Gastrocnemius medialis (tissue), 4 donors: ENCODE results near the gene GALNT9. TPM values are rescaled to one million over a fixed set of nuclear protein-coding genes. Genes with fewer than 3 reads are reported as not detected.
"Not testable (repeated sequence)": the region's sequence is repeated elsewhere in the genome, so short reads cannot be mapped to it uniquely, and the experiment has no call there.

ENCODE experiments used
- ATAC-seq, 2 donors: fragments of 150-250 bp; one replicate each; pipeline ENCODE4 v1.9.1; 2016
- DNase-seq, 2 donors: peaks; one replicate each; pipeline ENCODE4 v3.0.0-alpha.2; 2019
- H3K27ac ChIP-seq, 4 donors: fragments of 200-600 bp; sonication (generic); 1 replicate in 1 of 4; 2 replicates in 3 of 4; pipeline ENCODE4 v1.5.1; 2016 to 2018; ENCODE audit warnings: mild to moderate bottlenecking in 2 of 4, moderate library complexity in 1 of 4
- H3K27me3 ChIP-seq, 3 donors: fragments of 200-600 bp; sonication (generic) in 2 of 3; 1 replicate in 1 of 3; 2 replicates in 2 of 3; pipeline versions ENCODE4 v1.5.1 to v1.6.0; 2016 to 2019; ENCODE audit warnings: mild to moderate bottlenecking in 1 of 3, moderate library complexity in 1 of 3
- H3K36me3 ChIP-seq, 2 donors: fragments of 200-600 bp; sonication (generic) in 1 of 2; one replicate each; pipeline ENCODE4 v1.5.1; 2017 to 2018
- H3K4me1 ChIP-seq, 2 donors: fragments of 200-600 bp; sonication (generic) in 1 of 2; one replicate each; pipeline ENCODE4 v1.5.1; 2016 to 2017; ENCODE audit warnings: mild to moderate bottlenecking in 2 of 2
- H3K4me3 ChIP-seq, 4 donors: fragments of 200-600 bp; sonication (generic) in 3 of 4; 1 replicate in 1 of 4; 2 replicates in 3 of 4; pipeline ENCODE4 v1.5.1; 2016 to 2019; ENCODE audit warnings: mild to moderate bottlenecking in 2 of 4
- H3K9me3 ChIP-seq, 3 donors: fragments of 200-600 bp; sonication (generic) in 2 of 3; 1 replicate in 1 of 3; 2 replicates in 2 of 3; pipeline ENCODE4 v1.5.1; 2016 to 2019
- CTCF ChIP-seq, 5 experiments: fragments of 450-650 bp in 3 of 5; fragments of 200-600 bp in 2 of 5; sonication (generic) in 2 of 5; IDR thresholded peaks in 4 of 5; conservative IDR thresholded peaks in 1 of 5; 1 replicate in 4 of 5; 2 replicates in 1 of 5; pipeline ENCODE4 v1.5.1; 2016 to 2019; ENCODE audit warnings: antibody characterized with exemption in 5 of 5, mild to moderate bottlenecking in 3 of 5, moderate library complexity in 3 of 5
- POLR2A ChIP-seq, 2 donors: fragments of 450-650 bp; IDR thresholded peaks; one replicate each; pipeline ENCODE4 v1.6.1; 2017; ENCODE audit warnings: antibody characterized with exemption in 2 of 2, mild to moderate bottlenecking in 2 of 2, moderate library complexity in 2 of 2
- in situ Hi-C, 4 donors: fragments of 200-750 bp; cut with MboI; loops; one replicate each; pipeline versions ENCODE4 v1.15.0 to v1.8.0; 2017; ENCODE audit warnings: low sequenced_read_pairs in 4 of 4
- intact Hi-C: fragments of 100-400 bp; cut with DNase I; formaldehyde crosslinking; loops from one replicate; pipeline ENCODE4 v1.15.1; 2023; ENCODE audit warnings: low total_unique reads
- total RNA-seq, 4 donors: library from RNA; depleted of rRNA; stranded (reverse); fragments of >200 nt; gene quantifications; one replicate each; pipeline versions ENCODE4 v1.1.0 to v1.2.3, GENCODE V29; 2016

The GALNT9 gene
- total RNA-seq, 4 donors from 2014 or later, result not detected

- no peak for TF ChIP-seq POLR2A (IDR thresholded peaks at IDR 0.05)
- no peak for TF ChIP-seq CTCF (IDR thresholded peaks at IDR 0.05 in 4 of 5, conservative IDR thresholded peaks at IDR 0.05 in 1 of 5)
- H3K27me3 ChIP-seq, result peaks cover 57 to 60% (median 58%) of the 10 kb centered on the region in 3 donors
- in situ Hi-C loops, result no loop called here
- DNase-seq (no peak), ATAC-seq (no peak)
- intact Hi-C loops, result no loop called here
- no peaks in the 10 kb centered on the region for H3K4me1 ChIP-seq
- no peak overlapping the region for H3K4me3 ChIP-seq
- no peaks in the 10 kb centered on the region for H3K36me3 ChIP-seq
- no peaks in the 10 kb centered on the region for H3K9me3 ChIP-seq
- no peak overlapping the region for H3K27ac ChIP-seq
These were observed 104.2 kb downstream of the GALNT9 start for GRCh38 chr12:132225214-132225613.

GRCh38 chr12:132224484-132224883, 104.9 kb downstream of the GALNT9 start:
- DNase-seq, result no peak
- no peak overlapping the region for H3K4me3 ChIP-seq
- ATAC-seq, result no peak
- no peak overlapping the region for H3K27ac ChIP-seq
- in situ Hi-C loops, result no loop called here
- H3K9me3 ChIP-seq, result no peaks in the 10 kb centered on the region
- H3K4me1 ChIP-seq, result no peaks in the 10 kb centered on the region
- no peaks in the 10 kb centered on the region for H3K36me3 ChIP-seq
- intact Hi-C loops, result no loop called here
- no peak for TF ChIP-seq CTCF (IDR thresholded peaks at IDR 0.05 in 4 of 5, conservative IDR thresholded peaks at IDR 0.05 in 1 of 5)
- TF ChIP-seq POLR2A (IDR thresholded peaks at IDR 0.05), result no peak
- peaks cover 53 to 60% (median 54%) of the 10 kb centered on the region in 3 donors for H3K27me3 ChIP-seq

- Histone ChIP-seq H3K27me3 (peaks cover 49 to 57% (median 51%) of the 10 kb centered on the region in 3 donors), H3K9me3 (no peaks in the 10 kb centered on the region), H3K27ac (no peak overlapping the region), H3K4me3 (no peak overlapping the region), H3K36me3 (no peaks in the 10 kb centered on the region), H3K4me1 (no peaks in the 10 kb centered on the region)
- intact Hi-C loops (no loop called here), in situ Hi-C loops (no loop called here)
- ATAC-seq, result no peak
- no peak for TF ChIP-seq POLR2A (IDR thresholded peaks at IDR 0.05)
- TF ChIP-seq CTCF (IDR thresholded peaks at IDR 0.05 in 4 of 5, conservative IDR thresholded peaks at IDR 0.05 in 1 of 5), result no peak
- DNase-seq, result no peak
These were observed 106.6 kb downstream of the GALNT9 start for GRCh38 chr12:132222808-132223173.

GRCh38 chr12:132222096-132222807, 107.1 kb downstream of the GALNT9 start:
- TF ChIP-seq CTCF (IDR thresholded peaks at IDR 0.05 in 4 of 5, conservative IDR thresholded peaks at IDR 0.05 in 1 of 5), result no peak
- no peak for TF ChIP-seq POLR2A (IDR thresholded peaks at IDR 0.05)
- Histone ChIP-seq H3K36me3 (no peaks in the 10 kb centered on the region), H3K9me3 (no peaks in the 10 kb centered on the region), H3K4me1 (no peaks in the 10 kb centered on the region), H3K4me3 (no peak overlapping the region), H3K27me3 (peaks cover 44 to 51% (median 47%) of the 10 kb centered on the region in 3 donors), H3K27ac (no peak overlapping the region)
- DNase-seq, result no peak
- intact Hi-C loops (no loop called here), in situ Hi-C loops (no loop called here)
- ATAC-seq, result no peak

GRCh38 chr12:132219761-132220160, 109.6 kb downstream of the GALNT9 start:
- ATAC-seq, H3K36me3 ChIP-seq, in situ Hi-C loops, H3K4me1 ChIP-seq, H3K9me3 ChIP-seq, H3K4me3 ChIP-seq, intact Hi-C loops, DNase-seq, H3K27ac ChIP-seq: not testable (repeated sequence)
- peaks cover 30 to 34% (median 32%) of the 10 kb centered on the region in 3 donors for H3K27me3 ChIP-seq
